Erythroblast (primary cell): Measurements from ENCODE around the gene SPATS2L.

Source experiments
- GATA1 ChIP-seq: IDR thresholded peaks from 2 replicates; pipeline ENCODE4 v1.6.1; 2011; ENCODE audit warnings: low read depth, mild to moderate bottlenecking, control low read depth, low read length, moderate library complexity
- POLR2A ChIP-seq: IDR thresholded peaks from 2 replicates; pipeline ENCODE4 v1.6.1; 2011; ENCODE audit warnings: mild to moderate bottlenecking, low read length

DNA sequence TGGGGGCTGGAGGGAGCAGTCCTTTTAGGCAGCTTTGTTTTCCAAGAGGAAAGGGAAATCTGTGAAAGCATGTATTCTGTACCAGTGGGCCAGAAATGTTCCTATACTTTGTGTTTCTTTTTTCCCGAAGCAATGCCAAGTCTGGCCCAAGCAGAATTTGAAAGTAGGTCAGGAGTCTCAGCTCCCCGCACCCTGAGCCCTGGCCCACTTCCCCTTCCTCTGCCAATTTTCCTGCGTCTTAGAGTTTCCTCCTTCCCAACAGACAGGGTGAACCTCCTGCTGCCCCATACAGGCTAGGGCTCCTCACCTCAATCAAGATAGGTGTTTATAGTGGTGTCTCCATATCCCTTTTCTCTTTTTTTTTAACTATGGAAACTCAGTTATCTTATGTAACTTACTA is 138.0 kb downstream of the SPATS2L start:
- no peak for TF ChIP-seq POLR2A
- TF ChIP-seq GATA1 = no peak
